ELF-1 (cell line): ENCODE results near the gene EIPR1.

ENCODE experiments used
- DNase-seq: peaks from one replicate; pipeline ENCODE4 v3.0.0-alpha.2; 2016; ENCODE audit warnings: low read depth, low spot score

The EIPR1 gene

DNA sequence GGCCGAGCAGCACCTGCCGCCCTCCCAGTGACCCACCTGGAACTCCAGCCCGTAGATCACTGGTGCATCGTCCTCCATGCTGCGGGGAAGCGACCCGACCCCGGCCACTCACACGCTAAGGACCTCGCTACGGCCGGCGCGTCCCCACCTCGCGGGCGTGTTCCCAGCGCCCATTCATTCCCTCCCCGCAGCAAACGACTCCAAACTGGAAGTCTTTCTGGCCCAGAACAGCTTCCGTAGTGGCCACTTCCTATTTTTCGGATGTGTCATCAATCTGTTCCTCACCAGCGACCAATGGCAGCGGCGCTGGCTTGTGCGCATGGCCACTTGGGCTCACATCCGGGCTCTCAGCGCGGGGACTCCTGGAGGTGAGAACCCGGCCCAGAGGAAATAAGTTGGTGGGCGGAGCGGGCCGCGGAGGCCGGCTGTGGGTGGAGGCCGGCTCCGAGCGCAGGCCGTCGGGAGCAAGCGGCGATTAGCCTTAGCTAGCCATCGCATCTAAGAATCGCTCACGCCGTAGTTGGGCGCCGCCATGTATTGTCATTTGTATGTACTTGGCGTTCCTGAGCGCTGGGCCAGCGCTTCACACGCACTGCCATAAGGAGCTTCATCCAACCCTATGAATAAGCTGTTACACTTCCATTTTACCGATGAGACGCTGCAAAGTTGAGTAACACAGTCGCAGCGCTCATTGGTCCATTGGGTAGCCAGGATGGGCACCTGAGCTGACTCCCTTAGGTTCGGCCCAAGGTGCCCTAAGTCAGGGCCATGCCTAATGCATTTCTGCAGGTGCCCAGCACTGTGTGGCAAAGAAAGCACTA, at the start of gene EIPR1:
Gene EIPR1, minus strand, starts transcription at position 207 of the 821 bp plus-strand sequence. Its CDS starts 129 bp downstream, at position 78.
- peak; percentile 99 for DNase-seq

DNA sequence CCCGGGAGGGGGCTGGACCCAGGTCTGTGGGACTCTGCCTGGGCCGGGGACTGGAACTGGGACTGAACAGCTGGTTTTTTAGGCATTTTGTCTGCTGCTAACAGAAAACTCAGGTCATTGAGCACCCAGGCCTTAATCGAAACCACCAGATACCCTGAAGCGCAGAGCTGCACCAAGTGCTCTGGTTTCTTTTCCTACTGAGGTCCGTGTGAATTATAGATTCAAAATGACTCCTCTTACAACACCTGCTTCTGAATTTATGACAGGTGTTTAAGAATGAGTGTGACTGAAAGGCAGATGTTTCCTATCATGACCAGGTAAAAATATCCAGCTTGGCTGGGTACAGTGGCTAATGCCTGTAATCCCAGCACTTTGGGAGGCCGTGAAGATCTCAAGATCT, 49.7 kb upstream of the EIPR1 start:
- DNase-seq, result no peak

DNA sequence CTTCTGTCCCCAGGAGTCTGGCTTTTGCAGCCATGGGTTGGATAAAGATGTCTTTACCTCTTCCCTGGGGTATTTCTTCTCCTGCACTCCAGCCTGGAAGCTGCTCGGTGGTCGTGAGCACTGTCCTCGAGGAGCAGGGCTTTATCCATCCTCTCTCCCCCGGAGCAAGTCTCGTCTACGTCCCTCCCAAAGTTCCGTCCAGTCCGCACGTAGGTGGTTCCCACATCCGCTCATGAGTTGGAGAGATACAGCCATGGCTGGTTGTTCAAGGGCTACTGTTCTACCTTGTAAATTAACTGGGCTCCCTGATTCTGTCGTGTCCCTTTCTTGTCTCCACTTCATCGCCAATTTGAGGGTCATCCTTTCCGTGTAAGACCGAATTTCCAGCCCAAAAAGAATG, 49.0 kb upstream of the EIPR1 start:
- no peak for DNase-seq

DNA sequence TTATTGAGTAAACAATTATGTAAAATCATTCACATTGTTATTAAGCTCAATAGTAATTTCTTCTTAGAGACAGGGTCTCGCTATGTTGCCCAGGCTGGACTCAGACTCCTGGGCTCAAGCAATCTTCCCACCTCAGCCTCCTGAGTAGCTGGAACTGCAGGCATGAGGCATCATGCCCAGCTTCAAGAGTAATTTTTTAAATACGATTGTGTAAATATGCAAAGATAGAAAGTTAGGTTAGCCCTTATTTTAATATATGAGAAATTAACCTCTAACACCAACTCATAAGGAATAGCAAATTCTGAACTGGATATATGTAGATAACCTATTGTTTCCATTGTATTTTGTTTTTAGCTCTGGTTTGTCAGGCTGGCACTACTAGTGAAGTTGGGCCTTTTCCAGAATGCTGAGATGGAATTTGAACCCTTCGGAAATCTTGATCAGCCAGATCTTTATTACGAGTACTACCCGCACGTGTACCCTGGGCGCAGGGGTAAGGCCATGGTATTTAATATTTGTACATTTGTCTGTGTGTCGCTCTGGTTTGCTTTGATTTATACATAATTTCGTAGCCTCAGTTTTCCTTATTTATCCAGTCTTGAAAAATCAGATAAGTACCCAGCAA, 46.7 kb upstream of the EIPR1 start:
- DNase-seq, result no peak

DNA sequence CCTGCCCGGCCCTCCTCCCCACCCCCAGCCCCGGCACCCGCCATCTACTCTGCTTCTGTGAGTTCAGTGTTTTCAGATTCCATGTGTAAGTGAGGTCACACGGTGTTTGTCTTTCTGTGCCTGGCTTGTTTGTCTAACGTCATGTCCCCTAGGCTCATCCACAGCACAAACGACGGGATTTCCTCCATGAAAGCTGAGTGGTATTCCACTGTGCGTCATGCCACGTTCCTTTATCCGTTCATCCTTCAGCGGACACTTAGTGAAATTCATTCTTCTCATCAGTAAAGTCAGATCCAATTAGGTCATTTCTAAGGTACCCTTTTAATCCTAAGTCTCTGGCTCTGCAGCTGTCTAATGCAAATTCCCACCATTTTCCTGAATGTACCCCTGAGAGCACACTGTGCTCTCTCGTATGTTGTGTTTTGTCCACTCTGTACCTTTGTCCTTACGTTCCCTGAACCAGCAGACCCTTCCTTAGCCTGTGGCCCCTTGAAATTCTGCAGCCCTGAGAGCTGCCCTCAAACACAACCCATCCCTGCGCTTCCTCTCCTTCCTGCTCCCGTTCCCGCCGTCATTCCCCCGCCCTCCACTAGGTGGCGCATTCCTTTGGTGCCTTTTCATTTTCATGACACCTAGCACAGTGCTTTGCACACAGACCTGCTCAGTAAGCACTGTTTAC, 46.0 kb upstream of the EIPR1 start:
- DNase-seq, result peak; percentile 82

DNA sequence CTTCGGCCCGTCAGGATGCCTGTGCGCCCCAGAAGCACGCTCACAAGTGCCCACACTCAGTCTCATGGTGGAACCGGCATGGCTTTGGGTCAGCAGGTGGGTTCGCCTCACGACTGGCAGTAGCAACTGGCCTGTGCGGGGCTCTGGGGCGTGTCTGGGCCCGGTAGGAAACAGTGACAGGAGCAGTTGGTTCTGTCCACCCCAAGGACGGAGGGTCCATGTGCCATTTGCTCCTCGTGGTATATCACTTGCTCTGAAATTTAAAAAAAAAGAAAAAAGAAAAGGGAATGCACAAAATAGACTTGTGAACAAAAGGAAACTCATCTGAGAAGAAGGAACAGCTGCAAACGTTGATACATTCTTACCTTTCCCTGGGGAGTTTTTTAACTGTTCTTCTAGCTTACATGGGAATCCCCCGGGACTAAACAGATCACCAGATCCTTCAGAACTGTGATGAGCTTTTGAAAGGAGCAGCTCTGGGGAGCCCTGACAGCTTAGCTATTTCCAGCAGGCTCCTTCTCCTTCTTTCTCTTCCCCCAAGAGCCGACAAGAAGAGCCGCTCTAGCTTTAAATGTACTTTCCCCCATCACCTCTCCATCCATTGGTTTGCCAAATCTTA, 44.7 kb upstream of the EIPR1 start:
- DNase-seq, result no peak

DNA sequence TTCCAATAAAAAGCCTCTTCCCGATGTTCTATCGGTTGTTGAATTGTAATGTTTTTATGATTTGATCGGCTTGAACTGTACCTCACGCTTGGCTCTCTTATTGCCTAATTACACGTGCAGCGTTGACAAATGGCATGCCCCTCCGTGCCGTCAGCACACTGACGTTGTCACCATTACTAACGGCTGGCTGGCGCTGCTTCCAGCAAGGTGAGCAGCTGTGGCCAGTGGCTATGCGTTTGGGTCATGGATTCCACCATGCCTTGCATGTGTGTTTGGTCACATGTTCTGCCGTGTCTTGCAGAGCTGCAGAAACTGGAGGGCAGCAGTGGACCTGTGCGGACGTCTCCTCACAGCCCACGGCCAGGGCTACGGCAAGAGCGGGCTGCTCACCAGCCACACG, 44.0 kb upstream of the EIPR1 start:
- no peak for DNase-seq

DNA sequence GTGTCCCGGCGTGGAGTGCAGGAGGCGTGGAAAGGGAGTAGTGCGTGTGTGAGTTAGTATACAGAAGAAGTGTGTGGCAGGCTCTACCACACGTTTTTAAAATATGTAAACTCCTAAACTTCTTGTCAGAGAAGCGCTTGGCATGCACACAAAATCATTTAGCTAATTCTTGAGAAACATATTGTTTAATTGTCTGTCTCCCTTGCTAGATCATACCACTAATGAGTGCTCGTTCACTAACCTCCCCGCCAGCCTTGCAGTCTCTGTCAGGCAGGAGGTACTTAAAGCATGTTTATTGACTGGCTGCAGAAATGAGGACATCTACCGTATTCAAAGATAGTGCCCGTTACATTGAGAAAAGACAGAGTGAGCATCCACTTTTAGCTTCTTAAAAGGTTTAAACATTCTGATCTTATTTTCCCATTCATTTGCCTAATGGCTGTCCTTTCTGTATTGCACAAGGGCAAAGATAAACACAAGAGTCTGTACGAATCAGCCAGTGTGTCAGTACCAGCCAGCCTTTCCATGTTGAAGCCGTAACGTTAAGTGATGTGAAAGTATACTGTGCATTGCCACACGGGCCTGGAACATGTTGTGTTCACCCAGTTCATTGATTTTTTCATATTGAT, 43.3 kb upstream of the EIPR1 start:
- DNase-seq, result no peak

DNA sequence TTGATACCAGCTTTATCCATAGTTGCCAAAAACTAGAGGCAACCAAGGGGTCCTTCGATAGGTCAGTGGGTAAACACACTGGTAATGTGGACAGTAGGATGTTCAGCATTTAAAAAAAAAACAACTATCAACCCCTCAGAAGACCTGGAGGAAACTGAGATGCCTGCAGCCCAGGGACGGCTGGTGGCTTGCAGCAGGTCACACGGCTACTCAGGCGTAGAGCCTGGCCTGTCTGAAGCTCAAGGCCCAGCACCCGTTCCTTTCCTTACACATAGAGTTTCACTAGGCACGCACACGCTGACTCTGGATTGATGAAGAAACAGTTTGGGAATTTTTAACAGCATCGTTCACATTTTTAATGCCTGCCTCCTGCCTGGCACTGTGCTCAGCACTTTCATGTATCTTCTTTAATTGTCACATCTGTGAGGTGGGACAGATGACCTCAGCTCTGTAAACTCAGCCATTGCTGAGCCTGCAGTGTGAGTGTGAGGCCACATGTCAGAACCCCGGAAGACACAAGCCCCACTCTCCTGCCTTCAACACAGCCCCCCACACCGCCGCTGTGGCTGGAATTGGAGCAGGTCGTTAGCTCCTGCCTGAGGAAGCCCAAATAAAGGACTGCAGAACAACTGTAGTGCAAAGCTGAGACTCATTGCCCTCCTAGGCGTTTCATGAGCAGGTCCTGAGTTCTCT, 42.6 kb upstream of the EIPR1 start:
- no peak for DNase-seq

DNA sequence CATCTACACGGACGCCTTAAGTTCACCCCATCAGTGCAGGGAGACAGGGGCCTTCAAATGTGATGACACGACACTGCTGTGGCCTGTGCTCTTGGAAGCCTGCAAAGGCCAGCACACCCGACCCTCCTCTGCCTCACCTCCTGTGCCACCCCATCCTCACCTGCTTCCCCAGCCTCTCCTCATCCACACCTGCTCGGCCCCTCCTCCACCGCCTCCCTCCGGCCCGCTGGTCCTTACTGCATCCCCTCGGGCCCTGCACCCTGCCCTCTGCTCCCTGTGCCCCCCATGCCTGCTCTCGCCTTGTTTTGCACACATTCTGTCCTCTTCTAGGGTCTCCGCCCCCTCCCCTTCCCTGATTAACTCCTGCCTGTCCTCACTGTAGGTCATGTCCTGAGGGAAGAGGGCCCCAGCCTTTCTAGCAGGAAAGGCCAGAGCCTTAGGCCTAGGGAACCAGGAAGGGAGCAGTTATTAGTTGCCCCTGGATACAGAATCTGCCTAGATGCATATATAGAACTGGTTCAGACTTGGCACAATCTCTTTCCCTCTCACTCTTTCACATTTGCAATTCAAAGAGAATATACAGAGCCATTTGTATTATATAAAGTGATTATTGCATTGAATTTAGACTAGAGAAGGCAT, 41.3 kb upstream of the EIPR1 start:
- DNase-seq, result no peak

DNA sequence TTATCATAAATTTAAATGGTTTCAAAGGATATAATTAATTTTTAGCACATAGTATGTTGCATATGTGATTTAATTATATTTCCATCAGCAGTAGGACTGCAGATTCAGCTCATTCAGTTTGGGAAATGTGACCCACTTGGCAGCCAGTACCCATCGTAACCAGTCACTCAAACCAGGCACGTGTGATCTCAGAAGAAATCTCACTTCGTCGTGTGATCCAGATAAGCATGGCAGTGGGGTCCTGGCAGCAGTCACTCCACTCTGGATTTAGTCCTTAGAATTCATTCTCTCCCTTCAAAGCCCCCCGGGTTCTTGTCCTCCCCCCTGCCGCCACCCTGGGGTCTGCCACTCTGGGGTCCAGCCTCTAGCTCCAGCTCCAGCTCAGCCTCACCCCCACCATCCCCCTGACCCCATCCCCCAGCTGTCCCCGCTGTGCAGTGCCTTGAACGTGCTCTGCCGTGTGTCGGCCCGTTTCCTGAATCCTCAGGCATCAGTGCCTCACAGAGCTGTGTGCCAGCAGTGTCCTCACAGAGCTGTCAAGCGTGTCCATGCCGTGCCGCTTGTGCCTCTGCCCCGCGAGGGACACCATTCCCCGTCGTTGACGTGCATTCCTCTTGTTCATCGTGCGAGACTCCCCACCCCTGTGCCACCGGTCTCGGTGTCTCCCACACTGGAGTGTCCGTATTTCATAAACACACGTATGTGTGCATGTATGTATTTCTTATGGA, 36.7 kb upstream of the EIPR1 start:
- no peak for DNase-seq

DNA sequence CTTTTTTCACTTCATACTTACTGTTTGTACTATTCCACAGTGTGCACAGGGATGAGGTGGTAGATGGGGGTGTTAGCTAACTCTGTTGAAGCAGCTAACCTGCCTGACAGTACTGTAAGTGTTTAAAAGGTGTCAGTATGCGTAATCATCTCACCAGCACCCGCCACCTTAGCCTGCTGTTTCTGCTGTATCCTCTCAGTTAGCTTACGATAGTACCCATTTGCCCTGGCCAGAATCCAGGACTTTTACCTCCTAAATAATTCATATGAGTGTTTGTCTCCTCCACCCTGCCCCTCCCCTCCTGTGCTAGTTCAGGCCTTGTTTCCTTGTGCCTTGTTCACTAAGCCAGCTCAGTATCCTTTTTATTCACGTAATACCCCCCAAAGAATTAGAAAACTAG, 36.1 kb upstream of the EIPR1 start:
- no peak for DNase-seq

DNA sequence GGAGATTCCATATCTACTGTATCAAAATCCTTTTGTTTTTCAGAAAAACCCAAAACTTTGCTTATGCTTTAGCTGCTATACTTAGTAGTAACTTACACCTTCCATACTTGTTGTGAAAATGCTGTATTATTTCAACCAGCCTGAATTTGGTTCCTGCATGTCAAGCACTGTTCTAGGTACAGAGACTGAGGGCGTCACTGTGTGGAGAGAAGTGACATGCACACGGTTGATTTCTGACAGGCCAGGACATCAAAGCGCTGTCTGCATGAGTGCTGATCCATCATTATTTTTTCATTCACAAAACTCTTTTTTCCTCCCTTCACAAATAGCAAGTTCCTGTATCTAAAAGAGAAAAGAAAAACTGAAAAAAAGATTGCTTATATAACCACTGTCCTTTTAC, 33.5 kb upstream of the EIPR1 start:
- DNase-seq, result no peak

DNA sequence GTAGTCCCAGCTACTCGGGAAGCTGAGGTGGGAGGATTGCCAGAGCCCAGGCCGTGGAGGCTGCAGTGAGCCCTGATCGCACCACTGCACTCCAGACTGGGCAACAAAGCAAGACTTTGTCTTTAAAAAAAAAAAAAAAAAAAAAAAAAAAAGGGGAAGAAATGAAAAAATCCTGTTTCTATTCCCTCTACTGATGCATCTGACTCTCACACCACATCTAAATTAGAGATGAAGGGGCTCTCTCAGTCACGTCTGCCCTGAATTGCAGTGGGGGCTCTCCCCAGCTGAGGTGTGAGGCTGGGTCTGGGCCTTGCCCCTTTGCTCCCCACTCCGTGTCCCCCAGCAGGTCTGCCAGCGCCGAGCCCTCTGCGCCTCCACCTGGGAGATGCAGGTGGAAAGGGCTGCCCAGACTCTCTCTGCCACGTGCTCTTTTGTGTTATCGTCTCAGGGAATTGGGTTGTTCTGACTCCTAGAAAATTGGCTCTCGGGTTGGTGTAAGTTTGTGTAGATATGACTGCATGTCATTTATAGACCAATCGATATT, 32.1 kb upstream of the EIPR1 start:
- no peak for DNase-seq

DNA sequence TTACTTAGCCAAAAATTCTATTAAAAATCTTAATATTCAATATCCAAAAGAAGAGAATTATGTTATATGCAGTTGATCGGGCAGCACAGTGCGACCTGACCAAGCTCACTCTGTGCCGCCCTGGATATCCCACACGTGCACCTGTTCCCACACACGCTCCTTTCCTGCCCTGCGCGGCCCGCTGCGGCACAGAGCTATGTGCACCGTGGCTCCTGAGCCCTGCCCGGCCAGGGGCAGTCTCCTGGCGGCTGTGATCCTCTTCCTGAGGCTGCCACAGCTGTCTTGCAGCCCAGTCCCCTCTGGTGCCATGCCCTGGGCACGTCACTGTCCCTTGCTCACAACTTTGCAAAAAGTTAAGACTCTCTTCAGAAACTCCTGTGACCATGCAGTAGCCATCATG, 31.2 kb upstream of the EIPR1 start:
- DNase-seq, result no peak

DNA sequence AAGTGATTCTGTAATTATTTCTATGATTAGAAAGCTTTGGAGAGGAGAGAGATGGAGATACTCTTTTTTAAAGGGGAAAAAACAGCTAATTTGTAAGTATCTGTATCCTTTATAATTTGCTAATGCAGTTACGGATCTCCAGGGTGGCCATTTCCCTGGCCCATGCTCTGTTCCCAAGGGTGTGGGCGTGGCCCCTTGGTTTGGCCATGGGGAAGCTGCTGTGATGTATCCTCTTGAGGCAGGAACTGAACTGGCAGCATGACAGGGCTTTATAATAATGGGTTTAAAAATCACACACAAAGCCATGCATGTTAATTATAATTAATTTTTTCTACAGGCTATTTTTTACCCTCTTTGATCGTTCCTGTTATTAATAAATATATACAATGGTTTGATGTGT, 28.9 kb upstream of the EIPR1 start:
- no peak for DNase-seq

DNA sequence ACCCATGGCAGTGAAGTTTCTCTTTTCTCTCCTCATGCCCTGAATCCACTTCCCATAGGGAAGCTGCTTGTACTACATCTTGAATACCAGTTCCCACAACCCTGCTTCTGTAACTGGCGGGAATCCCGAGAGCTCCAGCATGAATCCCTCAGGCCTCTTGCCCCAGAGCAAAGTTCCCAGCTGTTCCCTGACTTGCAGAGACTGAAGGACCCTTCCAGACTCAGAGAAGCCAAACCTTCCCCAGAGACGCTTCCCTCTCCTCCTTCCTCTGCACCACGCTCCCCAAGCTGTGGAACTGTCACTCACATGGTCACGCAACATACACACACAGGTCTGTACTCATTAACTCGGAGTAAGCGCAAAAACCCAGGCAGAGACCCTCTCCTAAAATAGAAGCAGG, 28.3 kb upstream of the EIPR1 start:
- DNase-seq, result no peak

DNA sequence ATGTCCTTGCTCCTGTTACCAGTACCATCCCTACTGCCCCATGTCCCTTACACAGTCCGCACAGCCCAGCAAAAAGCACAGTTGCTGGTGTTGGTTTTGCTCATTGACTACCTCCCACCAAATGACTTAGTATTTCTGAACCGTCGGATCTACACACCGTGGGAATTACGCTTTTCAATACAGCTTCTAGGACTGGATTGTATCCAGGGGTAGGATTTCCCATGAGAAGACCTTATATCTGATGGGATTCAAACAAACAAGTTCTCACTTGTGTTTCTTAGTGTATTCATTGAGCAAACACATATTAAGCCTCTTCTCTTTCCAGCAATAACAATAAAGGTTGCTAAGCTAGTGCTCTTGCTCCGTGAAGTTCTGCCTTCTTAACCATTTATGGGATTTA, 27.7 kb upstream of the EIPR1 start:
- no peak for DNase-seq

DNA sequence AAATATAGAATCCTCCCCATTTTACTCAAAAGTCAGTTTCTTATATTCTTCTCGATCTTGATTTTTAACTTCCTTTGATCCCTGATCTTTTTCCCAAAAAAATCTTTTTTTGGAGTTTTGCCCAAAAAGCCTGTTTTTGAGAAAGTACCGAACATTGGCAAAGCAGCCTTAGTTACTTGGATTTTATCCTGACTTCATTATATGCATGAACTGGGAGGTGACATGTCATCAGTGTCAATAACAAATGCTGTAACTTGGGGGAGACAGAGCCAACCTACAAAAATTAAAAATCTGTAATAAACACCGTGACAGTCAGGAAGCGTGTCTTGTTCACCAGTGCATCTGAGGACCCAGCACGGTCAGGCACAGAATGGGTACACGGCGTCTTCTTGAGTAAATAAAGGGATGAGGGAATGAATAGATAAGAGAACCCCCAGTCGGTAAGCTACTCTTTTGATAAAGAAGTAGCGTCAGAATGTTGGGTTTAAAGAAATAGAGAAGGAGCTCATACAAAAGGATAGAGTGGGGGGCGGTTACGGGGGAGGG, 26.8 kb upstream of the EIPR1 start:
- no peak for DNase-seq
